GM12892 (cell line): ENCODE data around the gene SEMA3A.

Source experiments
- POLR2A ChIP-seq: IDR thresholded peaks from 2 replicates; pipeline ENCODE4 v1.6.1; 2011; ENCODE audit warnings: low read depth, low read length, control low read depth
- POLR2AphosphoS5 ChIP-seq: IDR thresholded peaks from 2 replicates; pipeline ENCODE4 v1.6.1; 2011; ENCODE audit warnings: low read depth, low read length, control low read depth
- TAF1 ChIP-seq: IDR thresholded peaks from 2 replicates; pipeline ENCODE4 v1.6.1; 2011; ENCODE audit warnings: low read depth, mild to moderate bottlenecking, control low read depth, low read length, borderline replicate concordance

GRCh38 chr7:84105586-84105985 lies 89.0 kb downstream of the SEMA3A start:
- TF ChIP-seq POLR2AphosphoS5 (no peak), POLR2A (no peak), TAF1 (no peak)
